Neural cell (in vitro differentiated cells): ENCODE measurements around the gene ZNF154. TPM values are rescaled to one million over a fixed set of nuclear protein-coding genes. Genes with fewer than 3 reads are reported as not detected.

Experiments used
- H2AFZ ChIP-seq: fragments of 200-600, 300-800 bp; sonication (generic), shearing (Covaris generic); 2 replicates; pipeline ENCODE4 v1.6.0; 2014; ENCODE audit warnings: low read depth, mild to moderate bottlenecking, antibody characterized with exemption, low read length, moderate library complexity
- H3F3A ChIP-seq: fragments of 200-600 bp; shearing (Covaris generic); 2 replicates; pipeline ENCODE4 v1.6.1; 2016; ENCODE audit warnings: mild to moderate bottlenecking, moderate library complexity, mixed read lengths, antibody characterized with exemption, low read length; ENCODE audit not compliant: insufficient read depth, poor library complexity, severe bottlenecking
- H3K27ac ChIP-seq: fragments of 200-600, 300-800 bp; sonication (generic), shearing (Covaris generic); 2 replicates; pipeline ENCODE4 v1.5.1; 2014; ENCODE audit warnings: mild to moderate bottlenecking, low read length, moderate library complexity
- H3K27me3 ChIP-seq: fragments of 300-800, 200-600 bp; sonication (generic), shearing (Covaris generic); 2 replicates; pipeline ENCODE4 v1.6.0; 2014; ENCODE audit warnings: mild to moderate bottlenecking, low read depth, low read length, moderate library complexity; ENCODE audit not compliant: insufficient read depth
- H3K36me3 ChIP-seq: fragments of 300-800, 200-600 bp; sonication (generic), shearing (Covaris generic); 2 replicates; pipeline ENCODE4 v1.5.1; 2014; ENCODE audit warnings: mild to moderate bottlenecking, antibody characterized with exemption, low read length, moderate library complexity; ENCODE audit not compliant: insufficient read depth
- H3K4me2 ChIP-seq: fragments of 300-800, 200-600 bp; sonication (generic), shearing (Covaris generic); 2 replicates; pipeline ENCODE4 v1.6.0; 2014; ENCODE audit warnings: mild to moderate bottlenecking, low read length
- H3K4me3 ChIP-seq: fragments of 300-800, 200-600 bp; sonication (generic), shearing (Covaris generic); 2 replicates; pipeline ENCODE4 v1.5.1; 2014; ENCODE audit warnings: mild to moderate bottlenecking, low read length, moderate library complexity
- H3K79me2 ChIP-seq: fragments of 200-600 bp; shearing (Covaris generic); replicated peaks from 2 replicates; pipeline ENCODE4 v1.6.0; 2014; ENCODE audit warnings: mild to moderate bottlenecking, low read length, moderate library complexity; ENCODE audit not compliant: insufficient read depth
- H3K9ac ChIP-seq: fragments of 300-800, 200-600 bp; sonication (generic), shearing (Covaris generic); 2 replicates; pipeline ENCODE4 v1.6.1; 2016; ENCODE audit warnings: mild to moderate bottlenecking, low read length, mixed read lengths
- H3K9me2 ChIP-seq: fragments of 200-600 bp; shearing (Covaris generic); 2 replicates; pipeline ENCODE4 v1.6.1; 2016; ENCODE audit warnings: mild to moderate bottlenecking, low read length, mixed read lengths; ENCODE audit not compliant: insufficient read depth
- H3K9me3 ChIP-seq: fragments of 200-600, 300-800 bp; sonication (generic), shearing (Covaris generic); 2 replicates; pipeline ENCODE4 v1.6.1; 2016; ENCODE audit warnings: mild to moderate bottlenecking, mixed run types, low read length, moderate library complexity, mixed read lengths
- H4K20me1 ChIP-seq: fragments of 200-600 bp; shearing (Covaris generic); 2 replicates; pipeline ENCODE4 v1.6.1; 2016; ENCODE audit warnings: mild to moderate bottlenecking, mixed run types; ENCODE audit not compliant: insufficient read depth
- EP300 ChIP-seq: fragments of 450-650 bp; conservative IDR thresholded peaks from 2 replicates; pipeline ENCODE4 v1.6.1; 2014; ENCODE audit warnings: antibody characterized with exemption, mild to moderate bottlenecking, moderate library complexity; ENCODE audit not compliant: poor library complexity, severe bottlenecking
- EZH2 ChIP-seq: fragments of 200-600, 300-800 bp; shearing (Covaris generic), sonication (generic); IDR thresholded peaks from 2 replicates; pipeline ENCODE4 v1.6.1; 2014; ENCODE audit warnings: antibody characterized with exemption, low read length, borderline replicate concordance, mild to moderate bottlenecking; ENCODE audit not compliant: insufficient read depth, poor library complexity, severe bottlenecking
- MXI1 ChIP-seq: fragments of 450-650 bp; conservative IDR thresholded peaks from 2 replicates; pipeline ENCODE4 v1.6.1; 2014; ENCODE audit warnings: antibody characterized with exemption, mild to moderate bottlenecking; ENCODE audit not compliant: poor library complexity, severe bottlenecking
- POLR2AphosphoS5 ChIP-seq: IDR thresholded peaks from 2 replicates; pipeline ENCODE4 v1.6.1; 2012
- RAD21 ChIP-seq: fragments of 450-650 bp; conservative IDR thresholded peaks from 2 replicates; pipeline ENCODE4 v1.6.1; 2014; ENCODE audit warnings: antibody characterized with exemption, mild to moderate bottlenecking, moderate library complexity
- SMC3 ChIP-seq: fragments of 450-650 bp; conservative IDR thresholded peaks from 2 replicates; pipeline ENCODE4 v1.6.1; 2014; ENCODE audit warnings: antibody characterized with exemption, mild to moderate bottlenecking, moderate library complexity; ENCODE audit not compliant: poor library complexity
- TAF1 ChIP-seq: IDR thresholded peaks from 2 replicates; pipeline ENCODE4 v1.6.1; 2012; ENCODE audit warnings: low read depth
- polyA plus RNA-seq: library from polyadenylated mRNA; depleted of rRNA; stranded (reverse); fragments of >200 nt; gene quantifications from 2 replicates; pipeline ENCODE4 v1.2.3, GENCODE V29; 2014
- TF ChIP-seq, protein P1 (sequence below): IDR thresholded peaks from 2 replicates; pipeline ENCODE4 v1.6.1; 2012; ENCODE audit warnings: borderline replicate concordance
- TF ChIP-seq, protein P2 (sequence below): fragments of 450-650 bp; IDR thresholded peaks from 2 replicates; pipeline ENCODE4 v1.5.1; 2014; ENCODE audit warnings: antibody characterized with exemption, mild to moderate bottlenecking, moderate library complexity; ENCODE audit not compliant: poor library complexity, severe bottlenecking

ZNF154 gene
- polyA plus RNA-seq, 1 donor from 2014 or later, result 25.5 TPM

DNA sequence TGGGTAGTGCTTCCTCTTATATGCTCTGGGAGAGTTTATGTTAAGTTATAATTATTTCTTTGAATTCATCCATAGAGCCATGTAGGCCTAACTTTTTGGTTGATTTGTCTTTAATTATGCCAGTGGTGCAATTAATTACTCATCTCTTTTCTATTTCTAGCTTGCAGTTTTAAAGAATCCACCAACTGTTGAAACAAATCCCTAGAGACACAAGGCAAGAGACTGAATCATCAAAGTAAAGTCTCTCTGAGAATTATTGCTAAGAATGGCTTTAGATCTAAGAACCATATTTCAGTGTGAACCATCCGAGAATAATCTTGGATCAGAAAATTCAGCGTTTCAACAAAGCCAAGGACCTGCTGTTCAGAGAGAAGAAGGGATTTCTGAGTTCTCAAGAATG, 33.1 kb downstream of the ZNF154 start:
- H3K27me3 ChIP-seq, result peaks cover 12% of the 10 kb centered on the region
- H3K4me3 ChIP-seq, result no peak overlapping the region
- no peaks in the 10 kb centered on the region for H3K79me2 ChIP-seq
- no peaks in the 10 kb centered on the region for H3K9me2 ChIP-seq
- TF ChIP-seq EP300 (no peak), TAF1 (no peak), EZH2 (no peak), RAD21 (no peak), MXI1 (no peak), POLR2AphosphoS5 (no peak), SMC3 (no peak)
- TF ChIP-seq, protein P1, sequence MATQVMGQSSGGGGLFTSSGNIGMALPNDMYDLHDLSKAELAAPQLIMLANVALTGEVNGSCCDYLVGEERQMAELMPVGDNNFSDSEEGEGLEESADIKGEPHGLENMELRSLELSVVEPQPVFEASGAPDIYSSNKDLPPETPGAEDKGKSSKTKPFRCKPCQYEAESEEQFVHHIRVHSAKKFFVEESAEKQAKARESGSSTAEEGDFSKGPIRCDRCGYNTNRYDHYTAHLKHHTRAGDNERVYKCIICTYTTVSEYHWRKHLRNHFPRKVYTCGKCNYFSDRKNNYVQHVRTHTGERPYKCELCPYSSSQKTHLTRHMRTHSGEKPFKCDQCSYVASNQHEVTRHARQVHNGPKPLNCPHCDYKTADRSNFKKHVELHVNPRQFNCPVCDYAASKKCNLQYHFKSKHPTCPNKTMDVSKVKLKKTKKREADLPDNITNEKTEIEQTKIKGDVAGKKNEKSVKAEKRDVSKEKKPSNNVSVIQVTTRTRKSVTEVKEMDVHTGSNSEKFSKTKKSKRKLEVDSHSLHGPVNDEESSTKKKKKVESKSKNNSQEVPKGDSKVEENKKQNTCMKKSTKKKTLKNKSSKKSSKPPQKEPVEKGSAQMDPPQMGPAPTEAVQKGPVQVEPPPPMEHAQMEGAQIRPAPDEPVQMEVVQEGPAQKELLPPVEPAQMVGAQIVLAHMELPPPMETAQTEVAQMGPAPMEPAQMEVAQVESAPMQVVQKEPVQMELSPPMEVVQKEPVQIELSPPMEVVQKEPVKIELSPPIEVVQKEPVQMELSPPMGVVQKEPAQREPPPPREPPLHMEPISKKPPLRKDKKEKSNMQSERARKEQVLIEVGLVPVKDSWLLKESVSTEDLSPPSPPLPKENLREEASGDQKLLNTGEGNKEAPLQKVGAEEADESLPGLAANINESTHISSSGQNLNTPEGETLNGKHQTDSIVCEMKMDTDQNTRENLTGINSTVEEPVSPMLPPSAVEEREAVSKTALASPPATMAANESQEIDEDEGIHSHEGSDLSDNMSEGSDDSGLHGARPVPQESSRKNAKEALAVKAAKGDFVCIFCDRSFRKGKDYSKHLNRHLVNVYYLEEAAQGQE, result no peak
- TF ChIP-seq, protein P2, sequence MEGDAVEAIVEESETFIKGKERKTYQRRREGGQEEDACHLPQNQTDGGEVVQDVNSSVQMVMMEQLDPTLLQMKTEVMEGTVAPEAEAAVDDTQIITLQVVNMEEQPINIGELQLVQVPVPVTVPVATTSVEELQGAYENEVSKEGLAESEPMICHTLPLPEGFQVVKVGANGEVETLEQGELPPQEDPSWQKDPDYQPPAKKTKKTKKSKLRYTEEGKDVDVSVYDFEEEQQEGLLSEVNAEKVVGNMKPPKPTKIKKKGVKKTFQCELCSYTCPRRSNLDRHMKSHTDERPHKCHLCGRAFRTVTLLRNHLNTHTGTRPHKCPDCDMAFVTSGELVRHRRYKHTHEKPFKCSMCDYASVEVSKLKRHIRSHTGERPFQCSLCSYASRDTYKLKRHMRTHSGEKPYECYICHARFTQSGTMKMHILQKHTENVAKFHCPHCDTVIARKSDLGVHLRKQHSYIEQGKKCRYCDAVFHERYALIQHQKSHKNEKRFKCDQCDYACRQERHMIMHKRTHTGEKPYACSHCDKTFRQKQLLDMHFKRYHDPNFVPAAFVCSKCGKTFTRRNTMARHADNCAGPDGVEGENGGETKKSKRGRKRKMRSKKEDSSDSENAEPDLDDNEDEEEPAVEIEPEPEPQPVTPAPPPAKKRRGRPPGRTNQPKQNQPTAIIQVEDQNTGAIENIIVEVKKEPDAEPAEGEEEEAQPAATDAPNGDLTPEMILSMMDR, result no peak
- H3F3A ChIP-seq, result no peaks in the 10 kb centered on the region
- no peak overlapping the region for H3K27ac ChIP-seq
- no peak overlapping the region for H3K9ac ChIP-seq
- no peaks in the 10 kb centered on the region for H3K36me3 ChIP-seq
- no peak overlapping the region for H3K4me2 ChIP-seq
- H4K20me1 ChIP-seq, result no peaks in the 10 kb centered on the region
- no peaks in the 10 kb centered on the region for H3K9me3 ChIP-seq
- no peak overlapping the region for H2AFZ ChIP-seq

DNA sequence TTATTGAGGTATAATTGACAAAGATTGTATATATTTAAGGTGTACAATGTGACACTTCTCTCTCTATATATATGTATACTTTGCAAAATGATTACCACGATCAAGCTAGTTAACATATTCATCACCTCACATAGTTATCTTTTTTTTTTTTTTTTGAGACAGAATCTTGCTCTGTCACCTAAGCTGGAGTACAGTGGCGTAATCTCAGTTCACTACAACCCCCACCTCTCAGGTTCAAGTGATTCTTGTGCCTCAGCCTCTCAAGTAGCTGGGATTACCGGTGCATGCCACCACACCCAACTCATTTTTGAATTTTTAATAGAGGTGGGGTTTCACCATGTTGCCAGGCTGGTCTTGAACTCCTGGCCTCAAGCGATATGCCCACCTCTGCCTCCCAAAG, 36.5 kb downstream of the ZNF154 start:
- H4K20me1 ChIP-seq, result no peaks in the 10 kb centered on the region
- no peak overlapping the region for H3K9ac ChIP-seq
- no peaks in the 10 kb centered on the region for H3K79me2 ChIP-seq
- no peaks in the 10 kb centered on the region for H3F3A ChIP-seq
- H3K4me3 ChIP-seq, result no peak overlapping the region
- H3K9me3 ChIP-seq, result no peaks in the 10 kb centered on the region
- H3K36me3 ChIP-seq, result no peaks in the 10 kb centered on the region
- H3K27me3 ChIP-seq, result peaks cover 5% of the 10 kb centered on the region
- H3K27ac ChIP-seq, result no peak overlapping the region
- TF ChIP-seq EZH2 (no peak), EP300 (no peak), TAF1 (no peak)
- TF ChIP-seq, protein P1, result no peak
- TF ChIP-seq, protein P2, result no peak
- H3K9me2 ChIP-seq, result no peaks in the 10 kb centered on the region
- no peak overlapping the region for H2AFZ ChIP-seq
- no peak overlapping the region for H3K4me2 ChIP-seq
